HEK293 (cell line): ENCODE data around the gene GALNT15.

ENCODE experiments used
- GLIS1 ChIP-seq: fragments of 450-650 bp; formaldehyde crosslinking; IDR thresholded peaks from 2 replicates; pipeline ENCODE4 v1.5.1; 2016; ENCODE audit warnings: missing biosample characterization, missing genetic modification characterization
- KLF10 ChIP-seq: fragments of 450-650 bp; IDR thresholded peaks from 2 replicates; pipeline ENCODE4 v1.5.1; 2018; ENCODE audit warnings: missing biosample characterization, mild to moderate bottlenecking, missing genetic modification characterization
- KLF9 ChIP-seq: fragments of 450-650 bp; formaldehyde crosslinking; IDR thresholded peaks from 2 replicates; pipeline ENCODE4 v1.5.1; 2016; ENCODE audit warnings: missing biosample characterization, missing genetic modification characterization, low read depth
- WT1 ChIP-seq: fragments of 450-650 bp; formaldehyde crosslinking; IDR thresholded peaks from 2 replicates; pipeline ENCODE4 v1.5.1; 2016; ENCODE audit warnings: missing biosample characterization, missing genetic modification characterization
- ZBTB21 ChIP-seq: fragments of 450-650 bp; formaldehyde crosslinking; IDR thresholded peaks from 2 replicates; pipeline ENCODE4 v1.5.1; 2017; ENCODE audit warnings: missing biosample characterization, missing genetic modification characterization
- ZIC2 ChIP-seq: fragments of 450-650 bp; formaldehyde crosslinking; IDR thresholded peaks from 2 replicates; pipeline ENCODE4 v1.5.1; 2016; ENCODE audit warnings: missing biosample characterization, missing genetic modification characterization
- ZNF157 ChIP-seq: fragments of 450-650 bp; formaldehyde crosslinking; IDR thresholded peaks from 2 replicates; pipeline ENCODE4 v1.5.1; 2016; ENCODE audit warnings: missing biosample characterization, missing genetic modification characterization
- ZNF341 ChIP-seq: fragments of 450-650 bp; formaldehyde crosslinking; IDR thresholded peaks from 2 replicates; pipeline ENCODE4; 2016; ENCODE audit warnings: low read depth, missing biosample characterization, missing genetic modification characterization
- ZNF416 ChIP-seq: fragments of 450-650 bp; formaldehyde crosslinking; IDR thresholded peaks from 2 replicates; pipeline ENCODE4 v1.5.1; 2016; ENCODE audit warnings: missing biosample characterization, missing genetic modification characterization
- ZNF48 ChIP-seq: fragments of 450-650 bp; formaldehyde crosslinking; IDR thresholded peaks from 2 replicates; pipeline ENCODE4 v1.5.1; 2016; ENCODE audit warnings: missing biosample characterization, missing genetic modification characterization
- ZNF501 ChIP-seq: fragments of 450-650 bp; formaldehyde crosslinking; IDR thresholded peaks from 2 replicates; pipeline ENCODE4 v1.5.1; 2016; ENCODE audit warnings: missing biosample characterization, missing genetic modification characterization
- ZNF558 ChIP-seq: fragments of 450-650 bp; formaldehyde crosslinking; IDR thresholded peaks from 2 replicates; pipeline ENCODE4 v1.5.1; 2016; ENCODE audit warnings: missing biosample characterization, missing genetic modification characterization
- ZNF560 ChIP-seq: fragments of 450-650 bp; formaldehyde crosslinking; IDR thresholded peaks from 2 replicates; pipeline ENCODE4 v1.5.1; 2017; ENCODE audit warnings: missing biosample characterization, missing genetic modification characterization, borderline replicate concordance
- ZNF610 ChIP-seq: fragments of 450-650 bp; formaldehyde crosslinking; IDR thresholded peaks from 2 replicates; pipeline ENCODE4 v1.5.1; 2016; ENCODE audit warnings: missing biosample characterization, missing genetic modification characterization, borderline replicate concordance
- ZNF660 ChIP-seq: fragments of 450-650 bp; IDR thresholded peaks from 2 replicates; pipeline ENCODE4 v1.5.1; 2018; ENCODE audit warnings: missing biosample characterization, mild to moderate bottlenecking, missing genetic modification characterization
- ZNF76 ChIP-seq: fragments of 450-650 bp; formaldehyde crosslinking; IDR thresholded peaks from 2 replicates; pipeline ENCODE4; 2016; ENCODE audit warnings: low read depth, missing biosample characterization, missing genetic modification characterization, borderline replicate concordance
- ZNF837 ChIP-seq: fragments of 450-650 bp; formaldehyde crosslinking; IDR thresholded peaks from 2 replicates; pipeline ENCODE4 v1.5.1; 2016; ENCODE audit warnings: missing biosample characterization, missing genetic modification characterization
- TF ChIP-seq, protein P1 (sequence below): fragments of 450-650 bp; formaldehyde crosslinking; IDR thresholded peaks from 2 replicates; pipeline ENCODE4 v1.5.1; 2017; ENCODE audit warnings: missing biosample characterization, mild to moderate bottlenecking, missing genetic modification characterization, moderate library complexity
- TF ChIP-seq, protein P2 (sequence below): fragments of 450-650 bp; formaldehyde crosslinking; IDR thresholded peaks from 2 replicates; pipeline ENCODE4 v1.5.1; 2017; ENCODE audit warnings: missing biosample characterization, missing genetic modification characterization
- TF ChIP-seq, protein P3 (sequence below): fragments of 450-650 bp; formaldehyde crosslinking; IDR thresholded peaks from 2 replicates; pipeline ENCODE4 v1.5.1; 2016; ENCODE audit warnings: missing biosample characterization, missing genetic modification characterization, low read depth
- TF ChIP-seq, protein P4 (sequence below): fragments of 450-650 bp; formaldehyde crosslinking; conservative IDR thresholded peaks from 2 replicates; pipeline ENCODE4 v1.5.1; 2016; ENCODE audit warnings: low read depth, missing biosample characterization, missing genetic modification characterization
- TF ChIP-seq, protein P5 (sequence below): fragments of 450-650 bp; formaldehyde crosslinking; IDR thresholded peaks from 2 replicates; pipeline ENCODE4 v1.5.1; 2016; ENCODE audit warnings: missing biosample characterization, missing genetic modification characterization
- TF ChIP-seq, protein P6 (sequence below): fragments of 450-650 bp; formaldehyde crosslinking; IDR thresholded peaks from 2 replicates; pipeline ENCODE4 v1.5.1; 2016; ENCODE audit warnings: missing biosample characterization, missing genetic modification characterization
- TF ChIP-seq, protein P7 (sequence below): fragments of 450-650 bp; IDR thresholded peaks from 2 replicates; pipeline ENCODE4 v1.5.1; 2018; ENCODE audit warnings: missing biosample characterization, mild to moderate bottlenecking, missing genetic modification characterization

The GALNT15 gene

DNA sequence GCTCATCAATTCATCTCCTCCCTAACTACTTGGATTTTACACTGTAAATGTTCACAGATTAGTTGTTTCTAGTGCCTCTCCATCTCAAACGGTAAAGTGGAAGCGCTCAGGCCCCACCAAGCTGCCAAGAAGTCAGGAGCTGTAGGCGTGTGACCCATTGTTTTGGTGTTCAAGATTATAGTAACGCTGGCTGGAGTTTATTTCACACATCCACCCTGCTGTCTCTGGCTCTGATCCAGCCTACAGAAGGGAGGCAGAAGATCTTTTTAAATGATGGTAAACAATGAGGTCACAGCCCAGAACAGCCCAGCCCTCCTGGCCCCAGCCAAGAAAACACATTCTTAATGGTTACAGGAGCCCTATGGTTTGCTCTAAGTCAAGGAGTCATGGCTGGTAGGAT, 25.7 kb upstream of the GALNT15 start (continued):
- TF ChIP-seq, protein P1, sequence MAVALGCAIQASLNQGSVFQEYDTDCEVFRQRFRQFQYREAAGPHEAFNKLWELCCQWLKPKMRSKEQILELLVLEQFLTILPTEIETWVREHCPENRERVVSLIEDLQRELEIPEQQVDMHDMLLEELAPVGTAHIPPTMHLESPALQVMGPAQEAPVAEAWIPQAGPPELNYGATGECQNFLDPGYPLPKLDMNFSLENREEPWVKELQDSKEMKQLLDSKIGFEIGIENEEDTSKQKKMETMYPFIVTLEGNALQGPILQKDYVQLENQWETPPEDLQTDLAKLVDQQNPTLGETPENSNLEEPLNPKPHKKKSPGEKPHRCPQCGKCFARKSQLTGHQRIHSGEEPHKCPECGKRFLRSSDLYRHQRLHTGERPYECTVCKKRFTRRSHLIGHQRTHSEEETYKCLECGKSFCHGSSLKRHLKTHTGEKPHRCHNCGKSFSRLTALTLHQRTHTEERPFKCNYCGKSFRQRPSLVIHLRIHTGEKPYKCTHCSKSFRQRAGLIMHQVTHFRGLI (tag by site-specific recombination), result peak; percentile 37; the same call in 1 of the 2 replicates
- TF ChIP-seq, protein P2, sequence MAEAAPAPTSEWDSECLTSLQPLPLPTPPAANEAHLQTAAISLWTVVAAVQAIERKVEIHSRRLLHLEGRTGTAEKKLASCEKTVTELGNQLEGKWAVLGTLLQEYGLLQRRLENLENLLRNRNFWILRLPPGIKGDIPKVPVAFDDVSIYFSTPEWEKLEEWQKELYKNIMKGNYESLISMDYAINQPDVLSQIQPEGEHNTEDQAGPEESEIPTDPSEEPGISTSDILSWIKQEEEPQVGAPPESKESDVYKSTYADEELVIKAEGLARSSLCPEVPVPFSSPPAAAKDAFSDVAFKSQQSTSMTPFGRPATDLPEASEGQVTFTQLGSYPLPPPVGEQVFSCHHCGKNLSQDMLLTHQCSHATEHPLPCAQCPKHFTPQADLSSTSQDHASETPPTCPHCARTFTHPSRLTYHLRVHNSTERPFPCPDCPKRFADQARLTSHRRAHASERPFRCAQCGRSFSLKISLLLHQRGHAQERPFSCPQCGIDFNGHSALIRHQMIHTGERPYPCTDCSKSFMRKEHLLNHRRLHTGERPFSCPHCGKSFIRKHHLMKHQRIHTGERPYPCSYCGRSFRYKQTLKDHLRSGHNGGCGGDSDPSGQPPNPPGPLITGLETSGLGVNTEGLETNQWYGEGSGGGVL (tag by site-specific recombination), result peak; percentile 58; the same call in 1 of the 2 replicates
- TF ChIP-seq ZNF416 (tag by site-specific recombination) (no peak), ZNF610 (tag by site-specific recombination) (peak; percentile 40; the same call in 1 of the 2 replicates), ZNF660 (tag by site-specific recombination) (peak; percentile 86), WT1 (tag by site-specific recombination) (peak; percentile 98), ZNF837 (no peak), ZNF341 (peak; percentile 61), ZIC2 (tag by site-specific recombination) (peak; percentile 39), ZNF560 (tag by site-specific recombination) (no peak), ZBTB21 (peak; percentile 80), ZNF501 (tag by site-specific recombination) (0 out of 2 replicates have a peak, but pooled peaks have one; percentile 57), GLIS1 (peak; percentile 84), KLF10 (tag by site-specific recombination) (no peak), ZNF558 (no peak), ZNF157 (tag by site-specific recombination) (no peak), ZNF76 (tag by site-specific recombination) (no peak), KLF9 (tag by site-specific recombination) (no peak), ZNF48 (tag by site-specific recombination) (no peak)
- TF ChIP-seq, protein P3, sequence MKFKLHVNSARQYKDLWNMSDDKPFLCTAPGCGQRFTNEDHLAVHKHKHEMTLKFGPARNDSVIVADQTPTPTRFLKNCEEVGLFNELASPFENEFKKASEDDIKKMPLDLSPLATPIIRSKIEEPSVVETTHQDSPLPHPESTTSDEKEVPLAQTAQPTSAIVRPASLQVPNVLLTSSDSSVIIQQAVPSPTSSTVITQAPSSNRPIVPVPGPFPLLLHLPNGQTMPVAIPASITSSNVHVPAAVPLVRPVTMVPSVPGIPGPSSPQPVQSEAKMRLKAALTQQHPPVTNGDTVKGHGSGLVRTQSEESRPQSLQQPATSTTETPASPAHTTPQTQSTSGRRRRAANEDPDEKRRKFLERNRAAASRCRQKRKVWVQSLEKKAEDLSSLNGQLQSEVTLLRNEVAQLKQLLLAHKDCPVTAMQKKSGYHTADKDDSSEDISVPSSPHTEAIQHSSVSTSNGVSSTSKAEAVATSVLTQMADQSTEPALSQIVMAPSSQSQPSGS (tag by site-specific recombination), result peak; percentile 72
- TF ChIP-seq, protein P4, sequence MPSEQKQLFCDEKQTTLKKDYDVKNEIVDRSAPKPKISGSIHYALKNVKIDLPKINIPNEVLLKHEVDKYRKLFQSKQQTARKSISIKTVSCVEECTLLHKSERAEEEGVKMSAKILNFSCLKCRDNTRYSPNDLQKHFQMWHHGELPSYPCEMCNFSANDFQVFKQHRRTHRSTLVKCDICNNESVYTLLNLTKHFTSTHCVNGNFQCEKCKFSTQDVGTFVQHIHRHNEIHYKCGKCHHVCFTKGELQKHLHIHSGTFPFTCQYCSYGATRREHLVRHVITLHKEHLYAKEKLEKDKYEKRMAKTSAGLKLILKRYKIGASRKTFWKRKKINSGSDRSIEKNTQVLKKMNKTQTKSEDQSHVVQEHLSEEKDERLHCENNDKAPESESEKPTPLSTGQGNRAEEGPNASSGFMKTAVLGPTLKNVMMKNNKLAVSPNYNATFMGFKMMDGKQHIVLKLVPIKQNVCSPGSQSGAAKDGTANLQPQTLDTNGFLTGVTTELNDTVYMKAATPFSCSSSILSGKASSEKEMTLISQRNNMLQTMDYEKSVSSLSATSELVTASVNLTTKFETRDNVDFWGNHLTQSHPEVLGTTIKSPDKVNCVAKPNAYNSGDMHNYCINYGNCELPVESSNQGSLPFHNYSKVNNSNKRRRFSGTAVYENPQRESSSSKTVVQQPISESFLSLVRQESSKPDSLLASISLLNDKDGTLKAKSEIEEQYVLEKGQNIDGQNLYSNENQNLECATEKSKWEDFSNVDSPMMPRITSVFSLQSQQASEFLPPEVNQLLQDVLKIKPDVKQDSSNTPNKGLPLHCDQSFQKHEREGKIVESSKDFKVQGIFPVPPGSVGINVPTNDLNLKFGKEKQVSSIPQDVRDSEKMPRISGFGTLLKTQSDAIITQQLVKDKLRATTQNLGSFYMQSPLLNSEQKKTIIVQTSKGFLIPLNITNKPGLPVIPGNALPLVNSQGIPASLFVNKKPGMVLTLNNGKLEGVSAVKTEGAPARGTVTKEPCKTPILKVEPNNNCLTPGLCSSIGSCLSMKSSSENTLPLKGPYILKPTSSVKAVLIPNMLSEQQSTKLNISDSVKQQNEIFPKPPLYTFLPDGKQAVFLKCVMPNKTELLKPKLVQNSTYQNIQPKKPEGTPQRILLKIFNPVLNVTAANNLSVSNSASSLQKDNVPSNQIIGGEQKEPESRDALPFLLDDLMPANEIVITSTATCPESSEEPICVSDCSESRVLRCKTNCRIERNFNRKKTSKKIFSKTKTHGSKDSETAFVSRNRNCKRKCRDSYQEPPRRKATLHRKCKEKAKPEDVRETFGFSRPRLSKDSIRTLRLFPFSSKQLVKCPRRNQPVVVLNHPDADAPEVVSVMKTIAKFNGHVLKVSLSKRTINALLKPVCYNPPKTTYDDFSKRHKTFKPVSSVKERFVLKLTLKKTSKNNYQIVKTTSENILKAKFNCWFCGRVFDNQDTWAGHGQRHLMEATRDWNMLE (tag by site-specific recombination), result 0 out of 2 replicates have a peak, but pooled peaks have one; percentile 31
- TF ChIP-seq, protein P5, sequence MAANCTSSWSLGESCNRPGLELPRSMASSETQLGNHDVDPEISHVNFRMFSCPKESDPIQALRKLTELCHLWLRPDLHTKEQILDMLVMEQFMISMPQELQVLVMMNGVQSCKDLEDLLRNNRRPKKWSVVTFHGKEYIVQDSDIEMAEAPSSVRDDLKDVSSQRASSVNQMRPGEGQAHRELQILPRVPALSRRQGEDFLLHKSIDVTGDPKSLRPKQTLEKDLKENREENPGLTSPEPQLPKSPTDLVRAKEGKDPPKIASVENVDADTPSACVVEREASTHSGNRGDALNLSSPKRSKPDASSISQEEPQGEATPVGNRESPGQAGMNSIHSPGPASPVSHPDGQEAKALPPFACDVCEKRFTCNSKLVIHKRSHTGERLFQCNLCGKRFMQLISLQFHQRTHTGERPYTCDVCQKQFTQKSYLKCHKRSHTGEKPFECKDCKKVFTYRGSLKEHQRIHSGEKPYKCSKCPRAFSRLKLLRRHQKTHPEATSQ, result no peak
- TF ChIP-seq, protein P6, sequence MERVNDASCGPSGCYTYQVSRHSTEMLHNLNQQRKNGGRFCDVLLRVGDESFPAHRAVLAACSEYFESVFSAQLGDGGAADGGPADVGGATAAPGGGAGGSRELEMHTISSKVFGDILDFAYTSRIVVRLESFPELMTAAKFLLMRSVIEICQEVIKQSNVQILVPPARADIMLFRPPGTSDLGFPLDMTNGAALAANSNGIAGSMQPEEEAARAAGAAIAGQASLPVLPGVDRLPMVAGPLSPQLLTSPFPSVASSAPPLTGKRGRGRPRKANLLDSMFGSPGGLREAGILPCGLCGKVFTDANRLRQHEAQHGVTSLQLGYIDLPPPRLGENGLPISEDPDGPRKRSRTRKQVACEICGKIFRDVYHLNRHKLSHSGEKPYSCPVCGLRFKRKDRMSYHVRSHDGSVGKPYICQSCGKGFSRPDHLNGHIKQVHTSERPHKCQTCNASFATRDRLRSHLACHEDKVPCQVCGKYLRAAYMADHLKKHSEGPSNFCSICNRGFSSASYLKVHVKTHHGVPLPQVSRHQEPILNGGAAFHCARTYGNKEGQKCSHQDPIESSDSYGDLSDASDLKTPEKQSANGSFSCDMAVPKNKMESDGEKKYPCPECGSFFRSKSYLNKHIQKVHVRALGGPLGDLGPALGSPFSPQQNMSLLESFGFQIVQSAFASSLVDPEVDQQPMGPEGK (tag by site-specific recombination), result peak; percentile 51; the same call in 1 of the 2 replicates
- TF ChIP-seq, protein P7, sequence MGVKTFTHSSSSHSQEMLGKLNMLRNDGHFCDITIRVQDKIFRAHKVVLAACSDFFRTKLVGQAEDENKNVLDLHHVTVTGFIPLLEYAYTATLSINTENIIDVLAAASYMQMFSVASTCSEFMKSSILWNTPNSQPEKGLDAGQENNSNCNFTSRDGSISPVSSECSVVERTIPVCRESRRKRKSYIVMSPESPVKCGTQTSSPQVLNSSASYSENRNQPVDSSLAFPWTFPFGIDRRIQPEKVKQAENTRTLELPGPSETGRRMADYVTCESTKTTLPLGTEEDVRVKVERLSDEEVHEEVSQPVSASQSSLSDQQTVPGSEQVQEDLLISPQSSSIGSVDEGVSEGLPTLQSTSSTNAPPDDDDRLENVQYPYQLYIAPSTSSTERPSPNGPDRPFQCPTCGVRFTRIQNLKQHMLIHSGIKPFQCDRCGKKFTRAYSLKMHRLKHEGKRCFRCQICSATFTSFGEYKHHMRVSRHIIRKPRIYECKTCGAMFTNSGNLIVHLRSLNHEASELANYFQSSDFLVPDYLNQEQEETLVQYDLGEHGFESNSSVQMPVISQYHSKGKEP (tag by site-specific recombination), result 0 out of 2 replicates have a peak, but pooled peaks have one; percentile 26
